ENCODE measurements around the gene EFNA1. TPM values are rescaled to one million over a fixed set of nuclear protein-coding genes. Genes with fewer than 3 reads are reported as not detected.
"Not testable (repeated sequence)": the region's sequence is repeated elsewhere in the genome, so short reads cannot be mapped to it uniquely, and the experiment has no call there.

EFNA1 gene
- total RNA-seq, 1 donor from 2014 or later = 53.3 TPM

- DNase-seq (ENCODE audit: low read depth, low spot score) = no peak
Measured at GRCh38 chr1:155145491-155145890, 17.8 kb downstream of the EFNA1 start.

DNA sequence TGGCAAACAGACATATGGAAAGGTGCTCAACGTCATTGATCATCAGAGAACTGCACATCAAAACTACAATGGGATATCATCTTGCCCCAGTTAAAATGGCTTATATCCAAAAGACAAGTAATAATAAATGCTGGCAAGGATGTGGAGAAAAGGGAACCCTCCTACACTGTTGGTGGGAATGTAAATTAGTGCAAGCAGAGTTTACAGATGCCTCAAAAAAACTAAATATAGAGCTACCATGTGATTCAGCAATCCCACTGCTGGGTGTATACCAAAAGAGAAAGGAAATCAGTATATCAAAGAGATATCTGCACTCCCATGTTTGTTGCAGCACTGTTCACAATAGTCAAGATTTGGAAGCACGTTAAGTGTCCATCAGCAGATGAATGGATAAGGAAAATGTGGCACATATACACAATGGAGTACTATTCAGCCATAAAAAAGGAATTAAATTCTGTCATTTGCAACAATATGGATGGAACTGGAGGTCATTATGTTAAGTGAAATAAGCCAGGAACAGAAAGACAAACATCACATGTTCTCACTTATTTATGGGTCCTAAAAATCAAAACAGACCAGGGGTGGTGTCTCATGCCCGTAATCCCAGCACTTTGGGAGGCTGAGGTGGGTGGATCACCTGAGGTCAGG lies 28.4 kb downstream of the EFNA1 start:
- not testable (repeated sequence) for DNase-seq (ENCODE audit: low read depth, low spot score)

GRCh38 chr1:155158991-155159390 lies 31.3 kb downstream of the EFNA1 start:
- no peak for DNase-seq (ENCODE audit: low read depth, low spot score)

GRCh38 chr1:155160128-155160527 lies 32.5 kb downstream of the EFNA1 start:
- DNase-seq (ENCODE audit: low read depth, low spot score) = no peak

DNA sequence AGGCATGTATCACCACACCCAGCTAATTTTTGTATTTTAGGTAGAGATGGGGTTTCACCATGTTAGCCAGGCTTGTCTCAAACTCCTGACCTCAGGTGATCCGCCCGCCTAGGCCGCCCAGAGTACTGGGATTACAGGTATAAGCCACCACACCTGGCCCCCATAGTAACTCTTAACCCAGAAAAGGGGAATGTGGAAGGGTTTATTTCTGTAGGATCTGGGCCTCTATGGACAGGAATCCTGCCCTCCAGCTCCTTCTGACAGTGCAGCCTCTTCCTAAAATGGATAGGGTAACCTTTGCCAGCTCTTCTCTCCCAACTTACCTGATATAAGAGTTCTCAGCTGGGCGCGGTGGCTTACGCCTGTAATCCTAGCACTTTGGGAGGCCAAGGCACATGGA lies 35.0 kb downstream of the EFNA1 start:
- DNase-seq (ENCODE audit: low read depth, low spot score) = not testable (repeated sequence)

- not testable (repeated sequence) for DNase-seq (ENCODE audit: low read depth, low spot score)
Measured at GRCh38 chr1:155163785-155164184, 36.1 kb downstream of the EFNA1 start.

- DNase-seq (ENCODE audit: low read depth, low spot score) = not testable (repeated sequence)
Measured at GRCh38 chr1:155164625-155165024, 36.9 kb downstream of the EFNA1 start.

- no peak for DNase-seq (ENCODE audit: low read depth, low spot score)
Measured at GRCh38 chr1:155166051-155166470, 38.4 kb downstream of the EFNA1 start.

GRCh38 chr1:155166471-155167165 lies 38.9 kb downstream of the EFNA1 start:
- peak; percentile 79 for DNase-seq (ENCODE audit: low read depth, low spot score)

DNA sequence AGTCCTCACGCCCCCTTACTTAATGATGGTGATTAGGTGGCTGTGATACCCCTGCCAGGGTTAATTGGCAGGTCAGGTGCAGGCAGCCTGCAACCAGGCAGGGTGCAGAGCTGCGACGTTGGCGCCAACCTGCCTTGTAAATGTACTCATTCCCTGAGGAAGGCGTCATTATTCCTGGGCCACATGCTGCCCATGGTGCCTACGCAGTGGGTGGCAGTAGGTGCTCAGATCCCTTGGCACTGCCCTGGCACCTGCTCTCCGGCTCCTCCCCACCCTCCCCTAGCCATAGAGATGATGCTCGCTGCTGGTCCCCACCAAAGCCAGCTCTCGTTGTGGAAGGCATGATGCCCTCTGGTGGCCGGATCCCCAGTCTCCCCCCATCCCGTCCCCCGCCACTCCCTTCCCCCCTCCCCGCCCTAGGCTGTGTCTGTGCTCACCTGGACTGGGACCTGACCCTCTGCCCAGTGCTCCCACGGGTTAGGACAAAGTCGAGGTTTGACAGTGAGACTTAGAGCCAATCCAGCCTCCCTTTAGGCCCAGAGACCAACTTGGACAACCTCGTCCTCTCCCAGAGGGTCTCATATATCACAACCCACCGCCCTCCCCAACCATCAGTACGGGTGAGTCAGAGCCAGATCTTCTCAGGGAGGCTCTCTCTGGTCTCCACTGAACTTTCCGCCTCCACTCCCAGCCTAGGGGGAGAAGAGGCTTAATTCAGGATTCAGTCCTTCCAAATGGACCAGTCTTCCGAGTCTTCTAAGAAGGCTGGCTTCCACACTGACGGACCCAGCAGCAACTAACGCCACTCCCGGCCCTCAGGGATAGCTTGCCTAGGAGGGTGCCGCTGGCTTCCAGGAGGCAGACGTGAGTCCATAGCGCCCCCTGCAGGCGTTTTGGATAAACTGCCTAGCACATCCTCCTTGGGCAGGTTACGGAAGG lies 39.8 kb downstream of the EFNA1 start:
- DNase-seq (ENCODE audit: low read depth, low spot score) = peak; percentile 83

GRCh38 chr1:155168105-155168445 lies 40.4 kb downstream of the EFNA1 start:
- not testable (repeated sequence) for DNase-seq (ENCODE audit: low read depth, low spot score)

DNA sequence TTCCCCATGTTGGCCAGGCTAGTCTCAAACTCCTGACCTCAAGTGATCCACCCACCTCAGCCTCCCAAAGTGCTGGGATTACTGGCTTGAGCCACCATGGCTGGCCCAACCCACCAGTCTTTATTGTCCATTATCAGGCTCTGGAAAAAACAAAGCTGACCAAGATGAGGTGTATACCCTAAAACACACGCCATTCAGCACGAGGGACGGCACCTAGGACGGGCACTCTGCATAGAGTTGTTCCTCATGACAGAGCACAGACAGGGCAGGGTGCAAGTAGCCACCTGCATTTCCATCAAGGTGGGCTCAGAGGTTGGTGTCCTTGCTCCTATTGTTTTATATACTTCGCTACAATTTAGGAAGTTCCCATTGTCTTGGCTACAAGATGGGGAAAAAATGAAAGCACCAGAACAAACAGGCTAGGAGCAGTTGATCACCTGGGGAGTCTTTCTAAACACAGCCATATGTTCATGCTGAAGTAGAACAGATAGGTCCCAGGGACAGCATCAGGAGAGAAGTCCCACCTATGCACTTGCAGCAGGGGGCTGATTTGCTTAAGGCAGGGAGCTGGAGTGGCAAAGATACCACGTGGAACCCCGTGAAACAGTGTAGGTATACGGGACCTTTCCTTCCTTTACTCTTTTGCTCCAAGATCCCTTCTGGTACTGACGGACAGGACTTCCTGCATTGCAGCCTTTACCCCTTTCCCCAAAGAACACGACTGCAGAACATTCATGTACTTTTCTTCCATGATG lies 41.0 kb downstream of the EFNA1 start:
- no peak for DNase-seq (ENCODE audit: low read depth, low spot score)

DNA sequence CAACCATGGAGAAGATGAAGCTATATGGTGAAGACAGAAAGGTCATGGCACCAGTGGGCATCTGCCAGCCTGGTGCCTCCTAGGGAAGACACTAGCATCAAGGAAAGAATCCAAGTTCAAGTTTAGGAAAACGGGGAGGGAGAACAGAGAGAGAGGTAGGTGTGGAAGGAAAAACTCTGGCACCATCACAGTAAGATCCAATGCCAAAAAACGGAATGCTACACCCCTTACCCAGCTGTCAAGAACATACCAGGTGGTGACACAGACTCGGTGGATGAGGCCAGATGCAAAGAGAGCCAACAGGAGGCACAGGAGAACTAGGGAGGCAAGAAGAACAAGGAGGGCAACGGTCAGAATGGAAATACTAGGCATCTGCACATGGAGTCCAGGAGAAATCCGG lies 41.9 kb downstream of the EFNA1 start:
- no peak for DNase-seq (ENCODE audit: low read depth, low spot score)

GRCh38 chr1:155170101-155170785 lies 42.6 kb downstream of the EFNA1 start:
- DNase-seq (ENCODE audit: low read depth, low spot score) = no peak

- no peak for DNase-seq (ENCODE audit: low read depth, low spot score)
Measured at GRCh38 chr1:155170806-155171205, 43.1 kb downstream of the EFNA1 start.

DNA sequence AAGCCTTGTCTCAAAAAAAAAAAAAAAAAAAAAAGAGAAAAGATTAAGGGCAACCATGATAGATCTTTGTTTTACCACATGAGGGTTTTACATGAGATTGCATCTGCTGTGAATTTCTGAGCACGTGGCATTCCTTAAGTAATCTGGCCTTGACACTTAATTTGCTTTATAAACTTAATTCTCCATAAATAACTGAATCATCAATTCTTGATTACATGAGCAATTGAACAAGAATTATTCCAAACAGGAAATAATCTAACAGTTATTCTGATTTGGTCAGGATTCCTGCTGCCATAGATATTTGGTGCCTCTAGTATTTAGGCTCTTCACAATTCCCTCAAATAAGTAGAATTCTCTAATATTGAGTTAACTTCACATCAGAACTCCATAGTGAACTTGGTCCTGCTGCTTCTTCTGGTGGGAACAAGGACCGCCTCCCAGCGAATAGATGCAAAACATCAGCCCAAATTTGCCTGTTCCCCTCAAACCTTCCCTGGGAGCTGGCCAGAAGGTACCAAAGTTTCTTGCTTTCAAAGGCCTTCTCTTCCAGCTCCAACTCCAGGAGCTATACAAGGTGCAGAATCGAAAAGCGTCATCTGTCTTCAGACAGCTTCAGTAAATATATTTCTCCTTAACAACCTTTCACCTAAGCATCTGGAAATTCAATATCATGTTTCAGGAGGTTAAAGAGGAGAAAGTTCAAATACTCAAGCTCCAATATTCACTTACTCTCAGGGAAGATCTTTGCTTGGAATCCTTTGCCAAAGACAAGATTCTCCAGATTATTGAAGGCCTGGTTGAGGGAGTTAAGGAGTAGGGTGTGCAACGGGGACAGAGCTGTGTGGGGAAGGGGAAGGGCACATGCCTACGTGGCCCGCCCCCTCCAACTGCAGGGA lies 44.4 kb downstream of the EFNA1 start:
- DNase-seq (ENCODE audit: low read depth, low spot score) = no peak

- peak; percentile 85 for DNase-seq (ENCODE audit: low read depth, low spot score)
Measured at GRCh38 chr1:155172732-155173477, 45.2 kb downstream of the EFNA1 start, which contains the start of gene KRTCAP2. Gene KRTCAP2 (minus strand): TSS chr1:155173304. CDS start chr1:155173224, 80 bp downstream.

GRCh38 chr1:155173478-155174323 lies 46.0 kb downstream of the EFNA1 start, which contains the start of gene TRIM46:
Gene TRIM46 (plus strand): TSS chr1:155173849. CDS start chr1:155173967, 118 bp downstream.
- DNase-seq (ENCODE audit: low read depth, low spot score) = no peak
